ENCODE measurements around the gene SNCAIP.

- TF ChIP-seq, protein P1, sequence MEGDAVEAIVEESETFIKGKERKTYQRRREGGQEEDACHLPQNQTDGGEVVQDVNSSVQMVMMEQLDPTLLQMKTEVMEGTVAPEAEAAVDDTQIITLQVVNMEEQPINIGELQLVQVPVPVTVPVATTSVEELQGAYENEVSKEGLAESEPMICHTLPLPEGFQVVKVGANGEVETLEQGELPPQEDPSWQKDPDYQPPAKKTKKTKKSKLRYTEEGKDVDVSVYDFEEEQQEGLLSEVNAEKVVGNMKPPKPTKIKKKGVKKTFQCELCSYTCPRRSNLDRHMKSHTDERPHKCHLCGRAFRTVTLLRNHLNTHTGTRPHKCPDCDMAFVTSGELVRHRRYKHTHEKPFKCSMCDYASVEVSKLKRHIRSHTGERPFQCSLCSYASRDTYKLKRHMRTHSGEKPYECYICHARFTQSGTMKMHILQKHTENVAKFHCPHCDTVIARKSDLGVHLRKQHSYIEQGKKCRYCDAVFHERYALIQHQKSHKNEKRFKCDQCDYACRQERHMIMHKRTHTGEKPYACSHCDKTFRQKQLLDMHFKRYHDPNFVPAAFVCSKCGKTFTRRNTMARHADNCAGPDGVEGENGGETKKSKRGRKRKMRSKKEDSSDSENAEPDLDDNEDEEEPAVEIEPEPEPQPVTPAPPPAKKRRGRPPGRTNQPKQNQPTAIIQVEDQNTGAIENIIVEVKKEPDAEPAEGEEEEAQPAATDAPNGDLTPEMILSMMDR (conservative IDR thresholded peaks at IDR 0.05 in 1 of 2, IDR thresholded peaks at IDR 0.05 in 1 of 2; ENCODE audit: extremely low read depth in 1 of 2, insufficient read depth in 1 of 2, low read depth in 1 of 2, low read length in 2 of 2): no peak
- TF ChIP-seq EZH2 (IDR thresholded peaks at IDR 0.05; ENCODE audit: borderline replicate concordance, low read length): no peak
Observed at GRCh38 chr5:122297587-122298298, 14.3 kb upstream of the SNCAIP start.

Measured in mammary epithelial cell (primary cell).